HFF-Myc (cell line): ENCODE measurements around the gene WFDC2.

Experiments
- DNase-seq: peaks from one replicate; pipeline ENCODE4 v3.0.0-alpha.2; 2011; ENCODE audit warnings: low read depth; ENCODE audit errors: extremely low read depth
- H3K4me3 ChIP-seq: replicated peaks from 2 replicates; pipeline ENCODE4 v1.5.1; 2011; ENCODE audit warnings: low read depth, mild to moderate bottlenecking, control low read depth, low read length
- CTCF ChIP-seq: IDR thresholded peaks from 2 replicates; pipeline ENCODE4 v1.5.1; 2012; ENCODE audit warnings: mild to moderate bottlenecking, low read depth, low read length, control low read depth; ENCODE audit errors: missing control alignments

The WFDC2 gene

GRCh38 chr20:45462711-45463509, 6.6 kb upstream of the WFDC2 start:
- no peak for TF ChIP-seq CTCF
- H3K4me3 ChIP-seq, result no peak overlapping the region
- no peak for DNase-seq

- no peak for DNase-seq
- no peak for TF ChIP-seq CTCF
- H3K4me3 ChIP-seq, result no peak overlapping the region
Measured at GRCh38 chr20:45463709-45464108, 5.8 kb upstream of the WFDC2 start.

- H3K4me3 ChIP-seq, result no peak overlapping the region
- TF ChIP-seq CTCF, result no peak
- DNase-seq, result no peak
Measured at GRCh38 chr20:45465491-45466266, 3.9 kb upstream of the WFDC2 start.

- H3K4me3 ChIP-seq, result no peak overlapping the region
- DNase-seq, result no peak
- no peak for TF ChIP-seq CTCF
Measured at GRCh38 chr20:45467172-45467571, 2.4 kb upstream of the WFDC2 start.

GRCh38 chr20:45467861-45468260, 1.7 kb upstream of the WFDC2 start:
- DNase-seq, result no peak
- TF ChIP-seq CTCF, result no peak
- H3K4me3 ChIP-seq, result no peak overlapping the region

- peak overlapping the region; percentile 22 for H3K4me3 ChIP-seq
- TF ChIP-seq CTCF, result no peak
- no peak for DNase-seq
Measured at GRCh38 chr20:45470262-45470931, 844 bp downstream of the WFDC2 start.
